ENCODE data around the gene SYNE2. TPM values are rescaled to one million over a fixed set of nuclear protein-coding genes. Genes with fewer than 3 reads are reported as not detected.

Gene SYNE2
- total and polyA plus RNA-seq, 2 donors (not counting 3 experiments of a cell fraction or from before 2014, with no cell fraction given): 16.0 to 53.7 TPM

DNA sequence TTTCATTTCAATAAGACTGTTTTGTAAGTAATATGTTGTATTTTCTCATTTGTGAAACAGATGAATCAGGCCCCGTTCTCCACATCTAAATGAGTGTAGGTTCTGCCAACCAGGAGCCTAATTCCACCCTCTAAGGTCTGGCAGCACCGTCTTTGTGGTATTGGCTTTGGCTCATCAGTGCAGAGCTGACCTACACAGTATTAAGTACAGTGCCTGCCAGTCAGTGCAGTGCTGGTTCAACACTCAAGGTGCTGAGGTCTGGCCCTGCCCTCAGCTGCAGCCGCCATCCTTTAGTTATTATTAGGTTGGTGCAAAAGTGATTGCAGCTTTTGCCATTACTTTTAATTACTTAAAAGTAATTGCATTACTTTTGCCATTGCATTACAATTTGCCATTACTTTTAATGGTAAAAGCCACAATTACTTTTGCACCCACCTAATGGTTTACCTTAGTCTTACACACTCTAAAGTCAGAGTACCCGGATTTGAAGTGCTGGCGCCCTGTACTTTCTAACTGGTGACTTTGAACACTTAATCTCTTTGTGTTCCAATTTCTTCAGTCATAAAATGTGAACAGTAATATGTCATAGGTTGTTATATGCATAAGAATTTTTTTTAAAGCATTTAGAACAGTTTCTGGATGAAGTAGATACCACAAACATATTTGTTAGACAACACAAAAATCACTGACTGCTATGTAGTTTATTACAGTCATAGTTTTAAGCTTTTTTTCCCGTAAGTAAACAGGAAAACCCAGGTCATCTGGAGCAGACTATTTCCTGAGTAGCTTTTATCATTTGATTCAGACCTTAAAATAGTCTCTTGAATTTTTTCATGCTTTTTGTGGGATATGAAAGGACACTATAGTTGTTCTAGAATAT, 99.5 kb downstream of the SYNE2 start:
- no TSS peak for BruUV-seq (replicated peaks)
- H2AFZ ChIP-seq (ENCODE audit: low read depth, low read length): no peak overlapping the region
- FAIRE-seq (peak; percentile 62), DNase-seq (ENCODE audit: low read depth, low spot score) (peak; percentile 6)
- no peaks in the 10 kb centered on the region for H3K9me1 ChIP-seq (replicated peaks; ENCODE audit: control insufficient read depth, extremely low read depth, insufficient read depth, low read length)
- H3K4me3 ChIP-seq (replicated peaks in 1 of 3; ENCODE audit: insufficient read depth in 1 of 3, low read depth in 1 of 3, low read length in 3 of 3): no peak overlapping the region
- intact Hi-C loops (cut with micrococcal nuclease): no loop called here
- no peaks in the 10 kb centered on the region for H3K79me2 ChIP-seq (ENCODE audit: control insufficient read depth, insufficient read depth, low read length)
- ChIA-PET POLR2A (no interaction called here), CTCF (interaction anchor here (1.4 to 1.8 kb wide), 3 partner anchors 10 to 351 kb away, joined by 5 to 8 read pairs (median 5); no protein-coding TSS in a partner anchor)
- peaks cover 0 to 5% of the 10 kb centered on the region in 2 experiments for H3K36me3 ChIP-seq (ENCODE audit: control insufficient read depth in 2 of 2, extremely low read depth in 1 of 2, insufficient read depth in 2 of 2, low read length in 2 of 2)
- peak overlapping the region; percentile 40 for H3K4me2 ChIP-seq (ENCODE audit: insufficient read depth, low read length)
- no peak for TF ChIP-seq EZH2 (IDR thresholded peaks at IDR 0.05; ENCODE audit: borderline replicate concordance, low read depth, low read length, severe bottlenecking)
- peak; percentile 8 for TF ChIP-seq JUN (IDR thresholded peaks at IDR 0.05; ENCODE audit: borderline replicate concordance, insufficient read depth, insufficient read length, low read depth)
- H4K20me1 ChIP-seq (replicated peaks; ENCODE audit: control insufficient read depth, extremely low read depth, insufficient read depth, low read length): no peaks in the 10 kb centered on the region
- H3K9me3 ChIP-seq (replicated peaks; ENCODE audit: control insufficient read depth, insufficient read depth, low read length): no peaks in the 10 kb centered on the region
- H3K9ac ChIP-seq (replicated peaks; ENCODE audit: extremely low read depth, insufficient read depth, low read length): no peak overlapping the region
- dilution Hi-C loops (cut with MboI; ENCODE audit: extremely low pct_ligation_motif_present, low sequenced_read_pairs): no loop called here
- no peaks in the 10 kb centered on the region for H3K27me3 ChIP-seq (ENCODE audit: control insufficient read depth in 2 of 2, insufficient read depth in 2 of 2, low read length in 2 of 2)
- H3K4me1 ChIP-seq (ENCODE audit: control insufficient read depth, extremely low read depth, insufficient read depth, low read length): peaks cover 14% of the 10 kb centered on the region
- peak overlapping the region; percentile 11 for H3K27ac ChIP-seq (ENCODE audit: insufficient read depth, low read depth, low read length)

DNA sequence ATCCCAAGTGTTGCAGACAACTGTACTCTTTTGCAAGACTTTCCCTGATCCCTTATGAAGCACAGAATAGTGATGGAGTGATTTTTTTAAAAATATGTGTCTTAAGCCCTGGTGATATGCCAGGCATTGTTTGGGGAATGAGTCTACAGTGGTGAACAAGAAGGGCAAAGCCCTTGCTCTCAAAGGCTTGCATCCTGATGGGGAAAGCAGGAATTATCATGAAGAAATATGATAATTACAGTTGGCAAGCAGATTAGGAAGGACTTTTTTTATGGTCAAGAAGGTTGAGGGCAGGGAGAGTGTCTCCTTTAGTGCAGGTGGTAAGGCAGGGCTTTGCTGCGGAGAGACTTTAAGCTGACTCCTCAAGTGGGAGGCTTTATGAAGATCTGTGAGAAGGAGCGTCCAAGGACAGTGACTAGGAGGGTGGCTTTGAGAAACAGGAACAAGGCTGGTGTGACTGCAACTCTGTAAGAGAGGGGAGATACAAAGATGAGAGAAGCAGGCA, 100.2 kb downstream of the SYNE2 start:
- no peak overlapping the region for H3K4me3 ChIP-seq (replicated peaks in 1 of 3; ENCODE audit: insufficient read depth in 1 of 3, low read depth in 1 of 3, low read length in 3 of 3)
- dilution Hi-C loops (cut with MboI; ENCODE audit: extremely low pct_ligation_motif_present, low sequenced_read_pairs) (no loop called here), intact Hi-C loops (cut with micrococcal nuclease) (no loop called here)
- no peak for FAIRE-seq
- POLR2A ChIA-PET: no interaction called here
- no peak overlapping the region for H2AFZ ChIP-seq (ENCODE audit: low read depth, low read length)
- TF ChIP-seq POLR2AphosphoS5 (IDR thresholded peaks at IDR 0.05; ENCODE audit: insufficient read depth, low read depth, low read length) (no peak), FOS (IDR thresholded peaks at IDR 0.05; ENCODE audit: borderline replicate concordance, insufficient read depth, low read length) (no peak), POLR2A (IDR thresholded peaks at IDR 0.05; ENCODE audit: low read depth, low read length) (no peak), EZH2 (IDR thresholded peaks at IDR 0.05; ENCODE audit: borderline replicate concordance, low read depth, low read length, severe bottlenecking) (no peak), MYC (IDR thresholded peaks at IDR 0.05; ENCODE audit: low read depth, low read length) (no peak), GATA2 (IDR thresholded peaks at IDR 0.05; ENCODE audit: insufficient read depth, insufficient read length, low read depth, low read length) (no peak), JUN (IDR thresholded peaks at IDR 0.05; ENCODE audit: borderline replicate concordance, insufficient read depth, insufficient read length, low read depth) (no peak)
- TF ChIP-seq, protein P1, sequence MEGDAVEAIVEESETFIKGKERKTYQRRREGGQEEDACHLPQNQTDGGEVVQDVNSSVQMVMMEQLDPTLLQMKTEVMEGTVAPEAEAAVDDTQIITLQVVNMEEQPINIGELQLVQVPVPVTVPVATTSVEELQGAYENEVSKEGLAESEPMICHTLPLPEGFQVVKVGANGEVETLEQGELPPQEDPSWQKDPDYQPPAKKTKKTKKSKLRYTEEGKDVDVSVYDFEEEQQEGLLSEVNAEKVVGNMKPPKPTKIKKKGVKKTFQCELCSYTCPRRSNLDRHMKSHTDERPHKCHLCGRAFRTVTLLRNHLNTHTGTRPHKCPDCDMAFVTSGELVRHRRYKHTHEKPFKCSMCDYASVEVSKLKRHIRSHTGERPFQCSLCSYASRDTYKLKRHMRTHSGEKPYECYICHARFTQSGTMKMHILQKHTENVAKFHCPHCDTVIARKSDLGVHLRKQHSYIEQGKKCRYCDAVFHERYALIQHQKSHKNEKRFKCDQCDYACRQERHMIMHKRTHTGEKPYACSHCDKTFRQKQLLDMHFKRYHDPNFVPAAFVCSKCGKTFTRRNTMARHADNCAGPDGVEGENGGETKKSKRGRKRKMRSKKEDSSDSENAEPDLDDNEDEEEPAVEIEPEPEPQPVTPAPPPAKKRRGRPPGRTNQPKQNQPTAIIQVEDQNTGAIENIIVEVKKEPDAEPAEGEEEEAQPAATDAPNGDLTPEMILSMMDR (IDR thresholded peaks at IDR 0.05; ENCODE audit: extremely low read depth in 1 of 2, insufficient read depth in 1 of 2, low read depth in 1 of 2, low read length in 2 of 2): no peak
- TF ChIP-seq, protein P2, sequence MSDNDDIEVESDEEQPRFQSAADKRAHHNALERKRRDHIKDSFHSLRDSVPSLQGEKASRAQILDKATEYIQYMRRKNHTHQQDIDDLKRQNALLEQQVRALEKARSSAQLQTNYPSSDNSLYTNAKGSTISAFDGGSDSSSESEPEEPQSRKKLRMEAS (IDR thresholded peaks at IDR 0.05; ENCODE audit: insufficient read depth, insufficient read length): no peak
- peak overlapping the region; percentile 40 for H3K4me2 ChIP-seq (ENCODE audit: insufficient read depth, low read length)
- CTCF ChIA-PET: interaction anchor here (1.5 kb wide), 1 partner anchor 57 kb away, joined by 5 read pairs; no protein-coding TSS in a partner anchor
- no peaks in the 10 kb centered on the region for H3K9me1 ChIP-seq (replicated peaks; ENCODE audit: control insufficient read depth, extremely low read depth, insufficient read depth, low read length)
- peaks cover 0 to 5% of the 10 kb centered on the region in 2 experiments for H3K36me3 ChIP-seq (ENCODE audit: control insufficient read depth in 2 of 2, extremely low read depth in 1 of 2, insufficient read depth in 2 of 2, low read length in 2 of 2)
- H3K27me3 ChIP-seq (ENCODE audit: control insufficient read depth in 2 of 2, insufficient read depth in 2 of 2, low read length in 2 of 2): no peaks in the 10 kb centered on the region
- no peaks in the 10 kb centered on the region for H4K20me1 ChIP-seq (replicated peaks; ENCODE audit: control insufficient read depth, extremely low read depth, insufficient read depth, low read length)
- peak overlapping the region; percentile 2 for H3K27ac ChIP-seq (ENCODE audit: insufficient read depth, low read depth, low read length)
- H3K9ac ChIP-seq (replicated peaks; ENCODE audit: extremely low read depth, insufficient read depth, low read length): no peak overlapping the region
- H3K9me3 ChIP-seq (replicated peaks; ENCODE audit: control insufficient read depth, insufficient read depth, low read length): no peaks in the 10 kb centered on the region
- peaks cover 14% of the 10 kb centered on the region for H3K4me1 ChIP-seq (ENCODE audit: control insufficient read depth, extremely low read depth, insufficient read depth, low read length)
- peak; percentile 74 for DNase-seq (ENCODE audit: low read depth, low spot score)
- no peaks in the 10 kb centered on the region for H3K79me2 ChIP-seq (ENCODE audit: control insufficient read depth, insufficient read depth, low read length)
- no TSS peak for BruUV-seq (replicated peaks)

Measured in endothelial cell of umbilical vein (primary cell).